WERI-Rb-1 (cell line): ENCODE data around the gene STARD9.

Experiments
- DNase-seq: peaks from one replicate; pipeline ENCODE4 v3.0.0-alpha.2; 2020
- H3K27ac ChIP-seq: fragments of 250-450 bp; sonication (Bioruptor Pico); 2 replicates; pipeline ENCODE4 v1.5.1; 2020; ENCODE audit warnings: mild to moderate bottlenecking, moderate library complexity
- H3K27me3 ChIP-seq: fragments of 250-450 bp; sonication (Bioruptor Pico); 2 replicates; pipeline ENCODE4 v1.5.1; 2021; ENCODE audit warnings: mild to moderate bottlenecking, low read depth, moderate library complexity; ENCODE audit not compliant: insufficient read depth, severe bottlenecking
- H3K36me3 ChIP-seq: fragments of 250-450 bp; sonication (Bioruptor Pico); 2 replicates; pipeline ENCODE4 v1.5.1; 2020; ENCODE audit warnings: mild to moderate bottlenecking, moderate library complexity
- H3K4me3 ChIP-seq: 2 replicates; pipeline ENCODE4 v1.5.1; 2011; ENCODE audit warnings: low read depth, mild to moderate bottlenecking, control low read depth, low read length
- H3K9me3 ChIP-seq: fragments of 250-450 bp; sonication (Bioruptor Pico); 2 replicates; pipeline ENCODE4 v1.5.1; 2021; ENCODE audit warnings: mild to moderate bottlenecking, moderate library complexity; ENCODE audit not compliant: severe bottlenecking
- TF ChIP-seq, protein P1 (sequence below): IDR thresholded peaks from 2 replicates; pipeline ENCODE4 v1.5.1; 2011; ENCODE audit warnings: low read depth, mild to moderate bottlenecking, control low read depth, inconsistent platforms, low read length

Gene STARD9

DNA sequence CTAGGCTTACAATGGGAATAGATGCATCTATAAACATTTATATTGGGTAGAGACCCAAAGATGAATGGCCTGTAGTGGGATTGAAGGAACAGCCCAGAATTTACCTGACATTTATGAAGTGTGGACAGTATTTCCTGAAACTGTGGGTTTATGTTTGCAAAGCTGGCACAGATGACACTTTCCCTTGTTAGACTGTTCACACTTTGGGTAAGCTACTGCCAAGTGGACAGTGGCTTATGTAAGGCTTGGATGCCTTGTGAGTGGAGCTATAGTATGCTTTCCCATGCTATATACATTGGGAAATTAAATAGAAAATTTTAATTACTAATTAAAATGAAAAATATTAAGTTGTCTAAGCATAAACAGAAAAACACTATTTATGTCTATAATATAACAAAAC lies 48.5 kb downstream of the STARD9 start:
- Histone ChIP-seq H3K27ac (no peak overlapping the region), H3K27me3 (no peaks in the 10 kb centered on the region), H3K9me3 (no peaks in the 10 kb centered on the region), H3K4me3 (no peak overlapping the region), H3K36me3 (no peaks in the 10 kb centered on the region)
- no peak for DNase-seq
- TF ChIP-seq, protein P1, sequence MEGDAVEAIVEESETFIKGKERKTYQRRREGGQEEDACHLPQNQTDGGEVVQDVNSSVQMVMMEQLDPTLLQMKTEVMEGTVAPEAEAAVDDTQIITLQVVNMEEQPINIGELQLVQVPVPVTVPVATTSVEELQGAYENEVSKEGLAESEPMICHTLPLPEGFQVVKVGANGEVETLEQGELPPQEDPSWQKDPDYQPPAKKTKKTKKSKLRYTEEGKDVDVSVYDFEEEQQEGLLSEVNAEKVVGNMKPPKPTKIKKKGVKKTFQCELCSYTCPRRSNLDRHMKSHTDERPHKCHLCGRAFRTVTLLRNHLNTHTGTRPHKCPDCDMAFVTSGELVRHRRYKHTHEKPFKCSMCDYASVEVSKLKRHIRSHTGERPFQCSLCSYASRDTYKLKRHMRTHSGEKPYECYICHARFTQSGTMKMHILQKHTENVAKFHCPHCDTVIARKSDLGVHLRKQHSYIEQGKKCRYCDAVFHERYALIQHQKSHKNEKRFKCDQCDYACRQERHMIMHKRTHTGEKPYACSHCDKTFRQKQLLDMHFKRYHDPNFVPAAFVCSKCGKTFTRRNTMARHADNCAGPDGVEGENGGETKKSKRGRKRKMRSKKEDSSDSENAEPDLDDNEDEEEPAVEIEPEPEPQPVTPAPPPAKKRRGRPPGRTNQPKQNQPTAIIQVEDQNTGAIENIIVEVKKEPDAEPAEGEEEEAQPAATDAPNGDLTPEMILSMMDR, result no peak

DNA sequence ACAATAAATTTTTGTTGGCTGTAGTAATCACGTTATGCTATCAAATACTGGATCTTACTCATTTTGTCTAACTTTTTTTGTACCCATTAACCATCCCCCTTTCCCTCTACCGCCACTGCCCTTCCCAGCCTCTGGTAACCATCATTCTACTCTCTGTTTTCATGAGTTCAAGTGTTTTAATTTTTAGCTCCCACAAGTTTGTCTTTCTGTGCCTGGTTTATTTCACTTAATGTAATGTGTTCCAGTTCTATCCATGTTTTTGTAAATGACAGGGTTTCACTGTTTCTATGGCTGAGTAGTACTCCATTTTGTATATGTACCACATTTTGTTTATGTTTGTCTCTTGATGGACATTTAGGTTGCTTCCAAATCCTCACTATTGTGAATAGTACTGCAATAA lies 52.1 kb downstream of the STARD9 start:
- no peaks in the 10 kb centered on the region for H3K36me3 ChIP-seq
- H3K27ac ChIP-seq, result no peak overlapping the region
- DNase-seq, result no peak
- H3K27me3 ChIP-seq, result no peaks in the 10 kb centered on the region
- no peak overlapping the region for H3K4me3 ChIP-seq
- TF ChIP-seq, protein P1, result no peak
- no peaks in the 10 kb centered on the region for H3K9me3 ChIP-seq

DNA sequence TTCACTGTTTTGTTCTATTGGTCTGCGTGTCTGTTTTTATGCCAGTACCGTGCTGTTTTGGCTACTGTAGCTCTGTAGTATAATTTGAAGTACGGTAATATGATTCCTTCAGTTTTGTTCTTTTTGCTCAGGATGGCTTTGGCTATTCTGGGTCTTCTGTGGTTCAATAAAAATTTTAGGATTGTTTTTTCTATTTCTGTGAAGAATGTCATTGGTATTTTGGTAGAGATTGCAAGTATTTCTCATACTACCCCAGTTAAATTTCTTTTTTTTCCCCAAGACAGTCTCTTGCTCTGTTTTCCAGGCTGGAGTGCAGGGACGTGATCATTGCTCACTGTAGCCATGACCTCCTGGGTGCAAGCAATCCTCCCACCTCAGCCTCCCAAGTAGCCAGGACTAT lies 53.4 kb downstream of the STARD9 start:
- TF ChIP-seq, protein P1, result no peak
- no peak overlapping the region for H3K27ac ChIP-seq
- no peaks in the 10 kb centered on the region for H3K27me3 ChIP-seq
- H3K4me3 ChIP-seq, result no peak overlapping the region
- DNase-seq, result no peak
- no peaks in the 10 kb centered on the region for H3K36me3 ChIP-seq
- no peaks in the 10 kb centered on the region for H3K9me3 ChIP-seq

DNA sequence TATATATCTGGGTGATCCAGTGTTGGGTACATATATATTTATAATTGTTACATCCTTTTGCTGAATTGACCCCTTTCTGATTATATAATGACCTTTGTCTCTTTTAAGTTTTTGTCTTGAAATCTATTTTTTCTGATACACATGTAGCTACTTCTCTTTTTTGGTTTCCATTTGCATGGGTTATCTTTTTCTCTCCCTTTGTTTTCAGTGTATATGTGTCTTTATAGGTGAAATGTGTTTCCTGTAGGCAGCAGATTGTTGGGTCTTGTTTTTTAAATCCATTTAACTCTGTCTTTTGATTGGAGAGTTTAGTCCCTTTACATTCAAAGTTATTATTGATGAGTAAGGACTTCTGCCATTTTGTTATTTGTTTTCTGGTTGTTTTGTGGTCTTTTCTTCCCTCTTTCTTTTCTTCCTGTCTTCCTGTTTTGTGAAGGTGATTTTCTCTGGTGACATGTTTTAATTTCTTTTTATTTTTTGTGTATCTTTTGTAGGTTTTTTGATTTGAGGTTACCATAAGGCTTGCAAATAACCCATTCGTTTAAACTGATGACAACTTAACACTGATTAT lies 56.8 kb downstream of the STARD9 start:
- no peak for DNase-seq
- no peaks in the 10 kb centered on the region for H3K9me3 ChIP-seq
- peaks cover 16% of the 10 kb centered on the region for H3K36me3 ChIP-seq
- H3K4me3 ChIP-seq, result no peak overlapping the region
- TF ChIP-seq, protein P1, result no peak
- no peaks in the 10 kb centered on the region for H3K27me3 ChIP-seq
- no peak overlapping the region for H3K27ac ChIP-seq

DNA sequence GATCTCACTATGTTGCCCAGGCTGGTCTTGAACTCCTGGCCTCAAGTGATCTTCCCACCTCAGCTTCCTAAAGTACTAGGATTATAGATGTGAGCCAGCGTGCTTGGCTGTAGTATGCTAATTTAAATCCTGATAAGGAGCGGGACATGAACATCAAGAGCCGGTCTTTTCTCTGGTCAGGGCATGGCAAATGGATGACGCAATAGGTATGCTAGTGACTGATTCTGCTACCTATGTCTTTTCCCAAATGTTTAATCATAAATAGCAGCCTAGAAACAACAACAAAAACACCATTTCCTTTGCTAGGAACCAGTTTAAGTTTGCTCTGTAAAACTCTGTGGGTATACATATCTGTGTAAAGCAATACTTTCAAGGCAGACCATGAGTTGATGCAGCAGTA lies 64.7 kb downstream of the STARD9 start:
- Histone ChIP-seq H3K27ac (no peak overlapping the region), H3K27me3 (no peaks in the 10 kb centered on the region), H3K4me3 (no peak overlapping the region), H3K9me3 (no peaks in the 10 kb centered on the region), H3K36me3 (peaks cover 48% of the 10 kb centered on the region)
- DNase-seq, result no peak
- TF ChIP-seq, protein P1, result no peak
